Psoas muscle (tissue), 8 donors: Measurements from ENCODE around the gene LMTK2. TPM values are rescaled to one million over a fixed set of nuclear protein-coding genes. Genes with fewer than 3 reads are reported as not detected.

Source experiments
- ATAC-seq, 4 donors: fragments of 200-7000 bp; cut with Tn5 transposase; one replicate each; pipeline ENCODE4 v1.9.1; 2020; ENCODE audit warnings: moderate library complexity in 3 of 4, mild to moderate bottlenecking in 2 of 4
- DNase-seq, 2 donors: peaks; one replicate each; pipeline ENCODE4 v3.0.0-alpha.2; 2020
- H3K27ac ChIP-seq: fragments of 200-600 bp; one replicate; pipeline ENCODE4 v1.8.0; 2022
- H3K27me3 ChIP-seq, 3 donors: fragments of 200-600 bp in 1 of 3; one replicate each; pipeline versions ENCODE4 v1.6.1 to v1.8.0; 2013 to 2022; ENCODE audit warnings: low read length in 2 of 3, mild to moderate bottlenecking in 2 of 3, moderate library complexity in 1 of 3; ENCODE audit not compliant: insufficient read depth in 3 of 3
- H3K36me3 ChIP-seq, 2 donors: fragments of 200-600 bp in 1 of 2; one replicate each; pipeline versions ENCODE4 v1.6.1 to v1.8.0; 2013 to 2022; ENCODE audit warnings: low read depth in 1 of 2, mild to moderate bottlenecking in 1 of 2, moderate library complexity in 1 of 2; ENCODE audit not compliant: insufficient read depth in 1 of 2
- H3K4me1 ChIP-seq: fragments of 200-600 bp; one replicate; pipeline ENCODE4 v1.8.0; 2022
- H3K4me3 ChIP-seq: fragments of 200-600 bp; one replicate; pipeline ENCODE4 v1.8.0; 2022; ENCODE audit warnings: mild to moderate bottlenecking
- H3K9me3 ChIP-seq: fragments of 200-600 bp; one replicate; pipeline ENCODE4 v1.8.0; 2022
- WGBS, 3 donors: extraction: QIAGEN DNeasy Blood & Tissue Kit; methylation state at CpG; one replicate each; pipeline versions ENCODE4 v1.1.6 to v1.1.7; 2013; 5-methylcytosine and 5-hydroxymethylcytosine counted together
- intact Hi-C, 2 donors: fragments of 100-400 bp; cut with DNase I; formaldehyde crosslinking; loops; one replicate each; pipeline versions ENCODE4 v1.11.0 to v1.14.2; 2022
- polyA plus RNA-seq, 3 donors: library from polyadenylated mRNA; stranded (reverse); fragments of 200-250 nt; gene quantifications; one replicate each; pipeline ENCODE4 v1.2.3, GENCODE V29; 2013
- total RNA-seq, 4 donors: library from RNA; stranded (reverse); fragmentation: NEBNext Ultra II Directional in 2 of 4; extraction: Animal tissue kit (Norgen Biotek cat#: 25700) in 2 of 4; gene quantifications; one replicate each; pipeline versions ENCODE4 v1.2.1 to v1.2.4, GENCODE V29; 2021 to 2023
- TF ChIP-seq, protein P1 (sequence below): fragments of 200-600 bp; IDR thresholded peaks from one replicate; pipeline ENCODE4 v1.8.0; 2022; ENCODE audit warnings: antibody characterized with exemption
- donor health status: healthy with polysubstance abuse.
- donor health status: DM: no; HTN: no; CAD: no; lungs with moderate emphysema.
- donor health status: Bipolar disorder and iron deficiency.
- donor health status: healthy.
- donor health status: DM: yes; HTN: yes; CAD: no.
- donor health status: DM: no; HTN: no; CAD: no.
- donor health status: DM: no; HTN: no; CAD: no.
- donor health status: DM: yes; HTN: yes; CAD: no.

LMTK2 gene
- total and polyA plus RNA-seq, 7 donors = 3.6 to 25.0 (median 13.5) TPM

GRCh38 chr7:98191668-98192431 is 85.2 kb downstream of the LMTK2 start:
- intact Hi-C loops = no loop called here
- 94 to 95% (median 95%) methylated on average over 32 of the region's 32 CpGs for WGBS, 3 donors
- TF ChIP-seq, protein P1, sequence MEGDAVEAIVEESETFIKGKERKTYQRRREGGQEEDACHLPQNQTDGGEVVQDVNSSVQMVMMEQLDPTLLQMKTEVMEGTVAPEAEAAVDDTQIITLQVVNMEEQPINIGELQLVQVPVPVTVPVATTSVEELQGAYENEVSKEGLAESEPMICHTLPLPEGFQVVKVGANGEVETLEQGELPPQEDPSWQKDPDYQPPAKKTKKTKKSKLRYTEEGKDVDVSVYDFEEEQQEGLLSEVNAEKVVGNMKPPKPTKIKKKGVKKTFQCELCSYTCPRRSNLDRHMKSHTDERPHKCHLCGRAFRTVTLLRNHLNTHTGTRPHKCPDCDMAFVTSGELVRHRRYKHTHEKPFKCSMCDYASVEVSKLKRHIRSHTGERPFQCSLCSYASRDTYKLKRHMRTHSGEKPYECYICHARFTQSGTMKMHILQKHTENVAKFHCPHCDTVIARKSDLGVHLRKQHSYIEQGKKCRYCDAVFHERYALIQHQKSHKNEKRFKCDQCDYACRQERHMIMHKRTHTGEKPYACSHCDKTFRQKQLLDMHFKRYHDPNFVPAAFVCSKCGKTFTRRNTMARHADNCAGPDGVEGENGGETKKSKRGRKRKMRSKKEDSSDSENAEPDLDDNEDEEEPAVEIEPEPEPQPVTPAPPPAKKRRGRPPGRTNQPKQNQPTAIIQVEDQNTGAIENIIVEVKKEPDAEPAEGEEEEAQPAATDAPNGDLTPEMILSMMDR = no peak
- H3K9me3 ChIP-seq = no peaks in the 10 kb centered on the region
- peaks cover 0 to 63% of the 10 kb centered on the region in 2 donors for H3K36me3 ChIP-seq
- H3K4me3 ChIP-seq = no peak overlapping the region
- H3K27ac ChIP-seq = no peak overlapping the region
- H3K4me1 ChIP-seq = peaks cover 4% of the 10 kb centered on the region
- H3K27me3 ChIP-seq = no peaks in the 10 kb centered on the region
- DNase-seq (no peak), ATAC-seq (no peak)

- Histone ChIP-seq H3K4me3 (no peak overlapping the region), H3K27me3 (no peaks in the 10 kb centered on the region), H3K27ac (no peak overlapping the region), H3K36me3 (peaks cover 0 to 67% of the 10 kb centered on the region in 2 donors), H3K9me3 (no peaks in the 10 kb centered on the region), H3K4me1 (no peaks in the 10 kb centered on the region)
- ATAC-seq = peak in 1 of 4 donors; percentile 35
- intact Hi-C loops = no loop called here
- TF ChIP-seq, protein P1 = no peak
- DNase-seq = no peak
- 90 to 95% (median 92%) methylated on average over 22 of the region's 22 CpGs for WGBS, 3 donors
These were observed 86.3 kb downstream of the LMTK2 start for GRCh38 chr7:98192781-98193457.

DNA sequence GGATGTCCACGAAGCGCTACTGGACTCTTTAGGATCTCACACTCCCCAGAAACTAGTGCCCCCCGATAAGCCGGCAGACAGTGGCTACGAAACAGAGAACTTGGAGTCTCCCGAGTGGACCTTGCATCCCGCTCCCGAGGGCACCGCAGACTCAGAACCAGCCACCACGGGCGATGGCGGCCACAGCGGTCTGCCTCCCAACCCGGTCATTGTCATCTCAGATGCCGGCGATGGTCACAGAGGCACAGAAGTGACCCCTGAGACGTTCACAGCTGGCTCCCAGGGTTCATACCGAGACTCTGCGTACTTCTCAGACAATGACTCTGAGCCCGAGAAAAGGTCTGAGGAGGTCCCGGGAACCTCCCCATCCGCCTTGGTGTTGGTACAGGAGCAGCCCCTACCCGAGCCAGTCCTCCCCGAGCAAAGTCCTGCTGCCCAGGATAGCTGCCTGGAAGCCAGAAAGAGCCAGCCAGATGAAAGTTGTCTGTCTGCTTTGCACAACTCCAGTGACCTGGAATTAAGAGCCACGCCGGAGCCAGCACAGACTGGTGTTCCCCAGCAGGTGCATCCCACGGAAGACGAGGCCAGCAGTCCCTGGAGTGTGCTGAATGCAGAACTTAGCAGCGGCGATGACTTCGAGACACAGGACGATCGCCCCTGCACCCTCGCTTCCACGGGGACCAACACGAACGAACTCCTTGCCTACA is 87.0 kb downstream of the LMTK2 start:
- WGBS, 3 donors = 93 to 97% (median 96%) methylated on average over 37 of the region's 37 CpGs
- no peaks in the 10 kb centered on the region for H3K27me3 ChIP-seq
- no peaks in the 10 kb centered on the region for H3K4me1 ChIP-seq
- H3K27ac ChIP-seq = no peak overlapping the region
- intact Hi-C loops = no loop called here
- DNase-seq (no peak), ATAC-seq (no peak)
- TF ChIP-seq, protein P1 = no peak
- peaks cover 0 to 67% of the 10 kb centered on the region in 2 donors for H3K36me3 ChIP-seq
- H3K4me3 ChIP-seq = no peak overlapping the region
- no peaks in the 10 kb centered on the region for H3K9me3 ChIP-seq

DNA sequence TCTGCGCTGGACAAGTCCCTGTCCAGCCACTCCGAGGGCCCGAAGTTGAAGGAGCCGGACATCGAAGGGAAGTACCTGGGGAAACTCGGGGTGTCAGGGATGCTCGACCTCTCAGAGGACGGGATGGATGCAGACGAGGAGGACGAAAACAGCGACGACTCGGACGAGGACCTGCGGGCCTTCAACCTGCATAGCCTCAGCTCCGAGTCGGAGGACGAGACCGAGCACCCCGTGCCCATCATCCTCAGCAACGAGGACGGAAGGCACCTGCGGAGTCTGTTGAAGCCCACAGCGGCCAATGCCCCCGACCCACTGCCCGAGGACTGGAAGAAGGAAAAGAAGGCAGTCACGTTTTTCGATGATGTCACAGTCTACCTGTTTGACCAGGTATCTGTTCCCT is 87.5 kb downstream of the LMTK2 start:
- WGBS, 3 donors = 96 to 98% (median 97%) methylated on average over 28 of the region's 28 CpGs
- DNase-seq = peak in 1 of 2 donors; percentile 39
- Histone ChIP-seq H3K27me3 (no peaks in the 10 kb centered on the region), H3K4me1 (no peaks in the 10 kb centered on the region), H3K27ac (no peak overlapping the region), H3K36me3 (peaks cover 0 to 69% of the 10 kb centered on the region in 2 donors), H3K4me3 (no peak overlapping the region), H3K9me3 (no peaks in the 10 kb centered on the region)
- no peak for ATAC-seq
- intact Hi-C loops = no loop called here
- TF ChIP-seq, protein P1 = no peak
